Dermis microvascular lymphatic vessel endothelial cell (primary cell): ENCODE results near the gene FAM210B. TPM values are rescaled to one million over a fixed set of nuclear protein-coding genes. Genes with fewer than 3 reads are reported as not detected.
"Not testable (repeated sequence)": the region's sequence is repeated elsewhere in the genome, so short reads cannot be mapped to it uniquely, and the experiment has no call there.

Experiments
- DNase-seq, 2 donors: peaks; one replicate each; pipeline versions ENCODE4 v3.0.0 to v3.0.0-alpha.2; 2010; ENCODE audit warnings: low read depth in 2 of 2
- total RNA-seq: library from RNA; depleted of rRNA; stranded (reverse); fragments of >200 nt; gene quantifications from 2 replicates; pipeline ENCODE4 v1.2.1, GENCODE V29; 2014

Gene FAM210B, protein sequence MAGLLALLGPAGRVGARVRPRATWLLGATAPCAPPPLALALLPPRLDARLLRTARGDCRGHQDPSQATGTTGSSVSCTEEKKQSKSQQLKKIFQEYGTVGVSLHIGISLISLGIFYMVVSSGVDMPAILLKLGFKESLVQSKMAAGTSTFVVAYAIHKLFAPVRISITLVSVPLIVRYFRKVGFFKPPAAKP
- total RNA-seq: 24.1 and 29.6 TPM in 2 replicates

DNA sequence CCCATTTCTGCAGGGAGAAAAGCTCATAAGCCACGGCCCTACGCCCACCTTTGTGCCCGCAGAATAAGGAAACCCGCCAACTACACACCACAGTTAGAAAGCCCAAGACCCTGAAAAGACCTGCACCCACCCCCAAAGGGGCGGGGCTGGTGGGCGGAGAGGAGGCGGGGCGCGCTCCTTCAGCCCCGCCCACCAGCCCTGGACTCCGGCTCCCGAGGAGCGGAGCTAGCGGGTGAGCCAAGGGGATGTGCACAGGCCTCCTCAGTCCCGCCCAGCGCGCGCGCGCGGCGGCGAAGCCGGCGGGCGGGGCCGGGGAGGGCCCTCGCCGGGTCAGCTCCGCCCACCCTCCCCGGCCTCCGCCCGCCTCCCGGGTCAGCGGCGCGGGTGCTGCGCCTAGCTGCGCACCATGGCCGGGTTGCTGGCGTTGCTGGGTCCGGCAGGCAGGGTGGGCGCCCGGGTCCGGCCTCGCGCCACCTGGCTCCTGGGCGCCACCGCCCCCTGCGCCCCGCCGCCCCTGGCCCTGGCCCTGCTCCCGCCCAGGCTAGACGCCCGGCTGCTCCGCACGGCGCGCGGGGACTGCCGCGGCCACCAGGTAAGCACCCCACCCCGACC, at the start of gene FAM210B:
TSS of gene FAM210B (plus strand) at position 375 of the 612 bp plus-strand sequence. CDS start at position 407, 32 bp downstream.
- peak; percentile 59 to 89 for DNase-seq

DNA sequence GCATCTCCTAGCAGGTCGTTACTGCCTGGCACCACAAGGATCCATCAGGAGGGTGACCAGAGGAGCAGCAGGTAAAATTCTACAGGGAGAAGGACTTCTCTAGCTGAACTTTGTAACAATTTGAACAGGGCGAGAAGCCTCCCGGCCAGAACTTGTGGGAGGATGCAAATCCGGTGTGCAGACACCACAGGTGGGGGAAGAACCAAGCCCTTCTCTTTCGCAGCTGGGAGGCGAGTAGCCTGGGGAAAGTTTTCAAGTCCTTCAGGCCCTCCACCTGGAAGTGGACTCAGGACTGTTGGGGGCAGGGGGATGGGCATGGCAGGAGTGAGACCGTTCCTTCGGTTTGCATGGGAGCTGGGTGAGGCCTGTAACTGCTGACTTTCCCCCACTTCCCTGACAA, 42.7 kb upstream of the FAM210B start:
- DNase-seq: no peak

DNA sequence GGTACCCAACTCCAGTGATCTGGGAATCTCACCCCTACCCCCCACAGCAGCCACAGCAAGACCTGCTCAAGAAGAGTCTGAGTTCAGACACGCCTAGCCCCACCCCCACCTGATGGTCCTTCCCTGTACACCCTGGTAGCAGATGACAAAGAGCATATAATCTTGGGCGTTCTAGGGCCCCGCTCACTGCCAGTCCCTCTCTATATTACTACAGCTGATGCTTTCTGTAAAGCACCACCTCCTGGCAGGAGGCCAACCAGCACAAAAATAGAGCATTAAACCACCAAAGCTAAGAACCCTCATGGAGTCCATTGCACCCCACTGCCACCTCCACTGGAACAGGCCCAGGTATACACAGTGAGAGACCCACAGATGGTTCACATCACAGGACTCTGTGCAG, 42.3 kb upstream of the FAM210B start:
- DNase-seq: no peak

DNA sequence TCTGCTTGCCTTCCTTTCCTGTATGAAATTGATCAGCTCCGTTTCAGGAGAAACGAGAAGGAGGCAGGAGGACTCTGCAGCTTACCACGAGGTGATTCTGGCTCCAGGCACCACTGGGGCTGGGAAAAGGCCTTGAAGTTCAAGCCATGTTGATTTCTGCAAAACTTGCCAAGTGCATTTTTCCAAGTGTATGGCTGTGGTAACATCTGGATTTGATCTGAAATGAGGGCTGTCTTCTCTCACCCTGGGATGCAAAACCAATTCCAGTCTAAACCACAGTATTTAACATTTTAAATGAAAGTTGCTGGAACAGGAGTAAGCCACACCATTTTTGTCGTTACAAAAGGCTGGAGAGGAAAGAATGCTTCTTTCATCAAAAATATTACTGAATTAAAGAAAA, 36.1 kb upstream of the FAM210B start:
- DNase-seq: no peak

DNA sequence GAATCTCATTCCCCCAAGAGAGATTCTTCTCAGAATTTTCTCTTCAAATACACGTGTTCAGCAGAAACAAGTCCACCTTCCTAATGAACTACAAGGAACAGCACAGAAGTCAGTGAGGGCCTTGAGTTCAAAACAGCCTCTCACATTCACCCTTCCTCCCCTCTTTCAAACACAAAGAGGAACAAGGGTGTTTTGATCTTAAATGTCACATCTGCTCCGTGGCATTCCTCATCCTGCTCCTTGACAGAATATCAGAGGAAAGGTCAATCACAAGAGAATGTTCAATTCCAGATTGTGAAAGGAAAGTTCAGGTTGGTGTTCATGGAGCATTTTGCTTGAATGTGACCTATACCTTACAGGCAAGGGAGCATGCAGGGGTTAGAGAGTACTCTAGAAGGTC, 35.6 kb upstream of the FAM210B start:
- no peak for DNase-seq

DNA sequence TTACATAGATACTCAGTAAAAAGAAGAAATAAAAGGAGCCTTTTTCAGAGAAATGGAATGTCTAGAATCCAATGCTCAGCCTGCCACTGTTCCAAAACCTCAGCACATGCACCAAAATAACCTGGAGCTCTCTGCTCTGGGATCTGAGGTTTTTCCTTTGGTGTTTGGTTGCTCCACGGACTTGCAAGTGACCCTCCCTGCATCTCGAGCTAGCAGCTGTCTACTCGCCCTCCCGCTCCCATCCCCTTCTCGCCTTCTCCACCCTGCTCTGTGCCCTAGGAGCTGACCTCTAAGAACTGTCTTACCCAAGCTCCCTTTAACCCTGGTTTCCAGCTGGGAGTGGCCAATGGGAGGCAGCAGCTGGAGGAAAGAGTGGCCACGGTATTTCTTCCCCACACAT, 35.1 kb upstream of the FAM210B start:
- DNase-seq: no peak

DNA sequence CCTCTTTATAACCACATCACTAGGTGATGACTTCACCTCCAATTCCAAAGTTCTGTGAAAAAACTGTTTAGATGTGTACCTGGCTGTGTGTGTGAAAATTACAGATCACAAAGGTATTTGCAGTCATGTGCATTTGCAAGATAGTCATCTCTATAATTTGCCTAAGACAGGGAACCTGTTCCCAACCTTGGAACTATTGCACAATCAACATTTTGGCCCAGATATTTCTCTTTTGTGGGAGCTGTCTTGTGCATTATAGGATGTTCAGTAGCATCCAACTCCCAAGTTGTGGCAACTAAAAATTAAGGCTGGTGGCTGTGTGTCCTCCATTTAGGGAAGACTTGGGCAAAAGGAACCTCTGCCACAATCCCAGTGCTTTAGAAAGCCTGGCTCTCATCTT, 34.0 kb upstream of the FAM210B start:
- DNase-seq: no peak

DNA sequence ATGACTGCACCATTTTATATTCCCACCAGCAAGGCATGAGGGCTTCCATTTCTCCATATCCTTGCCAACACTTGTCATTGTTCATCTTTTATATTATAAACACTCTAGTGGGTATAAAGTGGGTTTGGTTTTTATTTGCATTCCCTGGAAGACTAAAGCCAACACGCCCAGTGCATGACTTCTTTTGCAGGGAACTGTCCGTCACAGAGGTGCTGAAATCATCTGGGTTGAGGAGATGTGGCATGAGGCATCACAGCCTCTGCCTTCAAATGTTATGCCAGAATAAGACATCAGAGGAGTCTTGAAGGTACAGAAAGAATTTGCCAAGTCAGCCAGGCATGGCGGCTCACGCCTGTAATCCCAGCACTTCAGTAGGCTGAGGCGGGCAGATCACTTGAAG, 29.9 kb upstream of the FAM210B start:
- DNase-seq: peak in 1 of 2 donors; percentile 10

DNA sequence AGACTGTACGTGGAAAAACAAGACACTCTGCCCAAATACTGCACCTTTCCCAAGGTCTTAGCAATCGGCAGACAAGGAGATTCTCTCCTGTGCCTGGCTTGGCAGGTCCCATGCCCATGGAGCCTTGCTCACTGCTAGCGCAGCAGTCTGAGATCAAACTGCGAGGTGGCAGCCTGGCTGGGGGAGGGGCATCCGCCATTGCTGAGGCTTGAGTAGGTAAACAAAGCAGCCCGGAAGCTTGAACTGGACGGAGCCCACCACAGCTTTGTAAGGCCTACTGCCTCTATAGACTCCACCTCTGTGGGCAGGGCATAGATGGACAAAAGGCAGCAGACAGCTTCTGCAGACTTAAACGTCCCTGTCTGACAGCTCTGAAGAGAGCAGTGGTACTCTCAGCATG, 22.1 kb upstream of the FAM210B start:
- DNase-seq: not testable (repeated sequence)

DNA sequence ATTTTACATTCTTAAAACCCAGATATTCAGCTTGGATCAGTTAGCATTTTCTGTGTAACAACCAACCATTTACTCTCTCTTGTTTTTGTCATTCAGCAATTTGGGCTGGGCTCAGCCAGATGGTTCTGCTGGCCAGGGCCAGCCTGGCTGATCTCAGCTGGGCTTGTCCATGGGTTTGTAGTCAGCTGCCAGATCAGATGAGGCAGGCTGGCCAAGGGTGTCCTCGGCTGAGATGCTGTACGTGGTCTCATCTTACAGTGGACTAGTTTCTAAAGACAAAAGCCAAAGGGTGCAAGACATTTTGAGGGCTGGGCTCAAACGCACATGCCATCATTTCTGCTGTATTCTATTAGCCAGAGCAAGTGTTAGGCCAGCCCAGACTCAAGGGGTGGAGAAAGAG, 16.0 kb upstream of the FAM210B start:
- no peak for DNase-seq

DNA sequence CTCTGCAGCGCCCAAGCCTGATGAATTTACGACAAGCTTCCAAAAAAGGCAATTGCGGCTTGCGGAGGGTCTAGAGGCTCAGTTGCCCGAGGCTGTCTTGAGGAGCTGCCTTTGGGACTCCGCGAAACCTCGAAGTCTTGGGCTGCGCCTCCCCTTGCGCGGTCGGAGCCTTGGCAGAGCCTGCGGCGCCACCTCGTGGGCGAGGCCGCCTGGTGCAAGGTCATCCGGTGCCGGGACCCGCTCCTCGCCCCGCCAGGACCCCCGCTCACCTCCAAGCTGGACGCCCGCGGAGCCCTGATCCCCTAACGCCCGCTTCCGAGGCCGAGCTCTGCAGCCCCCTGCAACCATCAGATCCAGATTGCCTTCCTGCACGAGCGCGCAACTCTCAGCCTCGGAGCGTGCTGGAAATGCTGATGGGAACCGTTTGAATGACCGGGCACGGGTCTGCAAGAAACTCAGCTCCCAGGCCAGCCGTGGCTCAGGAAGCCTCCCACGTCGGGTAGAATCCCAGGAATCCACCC, 14.9 kb upstream of the FAM210B start:
- peak in 1 of 2 donors; percentile 27 for DNase-seq

DNA sequence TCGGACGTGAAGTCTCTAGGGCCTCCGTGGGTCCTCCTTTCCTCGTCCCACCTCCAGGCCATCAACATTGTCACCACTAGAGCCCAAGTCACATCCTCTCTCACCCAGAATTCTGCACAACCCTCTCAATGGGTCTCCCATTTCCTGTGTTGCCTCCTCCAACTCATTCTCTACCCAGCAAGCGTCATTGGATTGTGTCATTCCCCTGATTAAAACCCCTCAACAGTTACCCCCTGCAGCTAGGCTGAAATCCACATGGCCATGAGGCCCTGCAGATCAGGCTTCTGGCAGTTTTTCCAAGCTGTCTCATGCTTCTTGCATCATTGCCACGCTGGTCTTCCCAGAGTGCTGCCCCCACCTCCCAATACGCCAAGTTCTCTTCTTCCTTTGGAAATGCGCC, 12.9 kb upstream of the FAM210B start:
- DNase-seq: no peak

DNA sequence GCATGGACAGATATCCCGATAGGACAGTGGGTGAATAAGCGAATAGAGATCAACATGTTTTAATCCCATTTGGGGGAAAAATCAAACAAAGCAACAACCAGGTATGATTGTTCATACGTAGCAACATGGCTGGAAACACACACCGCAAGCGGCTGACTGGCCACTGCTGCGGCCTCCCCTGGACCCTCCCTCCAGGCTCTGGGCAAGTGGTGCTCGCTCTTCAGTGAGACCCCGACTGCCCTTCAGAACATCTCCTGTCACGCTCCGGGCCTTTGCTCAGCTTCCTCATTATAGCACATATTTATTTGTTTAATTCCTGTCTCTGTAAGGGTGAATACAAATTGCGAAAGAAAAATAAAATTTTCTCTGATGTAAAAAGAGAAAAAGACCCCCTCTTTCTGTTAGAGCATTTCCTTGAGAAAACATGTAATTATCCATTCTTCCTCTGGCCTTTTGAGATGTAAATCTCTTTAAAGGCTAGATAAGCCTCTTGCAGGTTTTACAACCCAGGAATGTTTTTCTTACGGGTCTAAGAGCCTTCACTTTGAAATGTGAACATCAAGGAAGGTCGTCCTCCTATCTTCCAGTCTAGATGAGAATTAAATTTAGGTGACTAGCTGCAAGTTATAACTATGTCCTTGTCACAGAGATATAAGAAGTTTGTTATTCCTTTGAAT, 11.0 kb upstream of the FAM210B start:
- no peak for DNase-seq

DNA sequence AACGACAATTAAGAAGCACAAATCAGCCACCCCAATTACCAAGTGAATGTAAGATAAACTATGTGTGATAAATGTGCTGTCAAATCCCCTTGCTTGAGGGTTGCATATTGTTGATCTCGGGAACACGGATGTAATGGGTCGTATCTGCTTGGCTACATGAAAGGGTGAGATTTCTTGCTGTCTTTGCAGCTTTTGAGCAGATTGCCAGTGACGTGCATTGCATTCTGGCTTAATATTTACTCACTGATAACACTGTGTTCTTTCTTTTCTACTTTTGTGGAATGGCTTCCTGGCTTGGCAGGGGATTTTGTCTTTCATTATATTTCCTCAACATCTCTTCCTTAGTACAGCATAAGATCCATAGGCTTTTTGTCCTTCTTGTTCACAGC, 10.5 kb upstream of the FAM210B start:
- DNase-seq: no peak

DNA sequence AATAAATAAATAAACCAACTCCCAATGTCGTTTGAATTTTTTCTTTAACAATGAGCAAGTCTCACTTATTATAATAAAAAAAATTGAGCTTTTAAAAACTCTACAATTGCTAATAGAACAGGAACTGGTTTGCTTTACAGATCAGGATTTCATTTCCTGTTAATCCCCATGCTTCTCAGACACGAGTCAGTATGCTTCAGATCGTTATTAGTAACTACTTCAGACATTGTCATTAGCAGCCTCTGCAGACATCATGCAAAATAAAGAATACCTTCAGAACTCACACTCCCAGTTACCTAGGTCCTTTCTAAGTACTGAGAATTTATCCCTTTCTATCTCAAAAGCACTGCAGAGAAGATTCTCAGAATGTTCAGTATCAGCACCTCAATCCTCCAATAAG, 10.0 kb upstream of the FAM210B start:
- DNase-seq: no peak

DNA sequence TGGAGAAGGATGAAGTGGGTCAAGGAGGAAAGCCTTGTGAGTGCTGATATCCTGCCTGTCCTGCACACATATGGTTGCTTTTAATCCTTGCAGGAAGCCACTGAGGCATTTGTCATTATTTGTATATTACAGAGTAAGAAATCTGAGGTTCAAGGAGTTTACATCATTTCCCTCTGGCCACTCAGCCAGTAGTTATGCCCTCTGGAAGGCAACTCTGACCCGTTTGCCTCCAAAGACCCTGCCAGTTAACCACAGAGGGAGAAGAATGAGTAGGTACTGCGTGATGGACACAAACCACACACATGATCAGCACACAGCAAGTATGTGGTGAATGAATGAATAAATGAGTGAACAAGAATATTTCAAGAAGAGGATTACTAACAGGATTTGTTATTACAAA, 7.9 kb upstream of the FAM210B start:
- DNase-seq: no peak

DNA sequence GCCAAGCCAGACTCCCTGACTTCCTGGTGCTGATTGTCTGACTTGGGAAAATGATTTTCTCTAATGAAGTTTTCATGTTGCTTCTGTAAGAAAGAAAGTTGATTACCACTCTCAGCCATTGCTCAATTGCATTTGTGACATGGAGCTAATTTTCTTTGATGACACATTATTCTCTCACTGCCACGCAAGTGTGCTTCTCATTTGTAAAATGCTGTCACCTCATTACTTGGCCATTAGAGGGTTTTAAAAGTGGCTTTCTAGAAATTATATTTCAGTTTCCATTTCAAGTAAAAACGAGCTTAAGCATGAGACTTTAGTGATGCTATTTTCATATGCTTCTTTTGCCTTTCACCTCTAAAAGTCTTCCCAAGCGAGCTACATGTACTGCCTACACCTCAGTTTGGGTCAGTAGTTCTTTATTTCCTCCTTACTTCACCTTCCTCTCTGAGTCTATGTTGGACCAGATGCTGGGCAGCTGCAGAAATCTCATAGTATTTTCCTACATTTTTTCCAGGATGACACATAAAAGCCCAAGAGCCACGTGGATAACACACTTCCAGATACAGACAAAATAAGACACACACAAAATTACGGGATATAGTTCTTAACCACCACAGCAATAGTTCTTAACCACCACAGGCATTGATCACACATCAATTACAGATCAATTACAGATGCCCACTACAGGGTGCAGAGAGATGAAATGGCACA, 6.3 kb upstream of the FAM210B start:
- no peak for DNase-seq

DNA sequence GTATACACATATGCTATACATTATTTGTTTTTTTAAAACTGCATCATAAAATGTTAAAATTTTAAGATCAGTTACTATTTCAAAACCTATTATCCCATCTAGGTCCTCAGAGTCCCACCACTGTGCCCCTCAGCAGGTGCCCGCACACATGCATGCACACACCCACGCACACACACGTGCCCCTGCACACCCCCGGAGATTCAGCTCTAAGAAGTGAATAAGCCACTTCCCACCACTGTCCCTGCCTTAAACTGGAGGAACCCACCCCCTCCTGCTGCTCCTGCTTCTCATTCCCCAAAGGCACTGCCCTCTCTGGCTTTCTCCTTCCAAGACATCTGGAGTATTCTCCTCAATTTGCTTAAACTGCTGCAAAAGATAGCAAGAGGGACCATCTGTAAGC, 5.4 kb upstream of the FAM210B start:
- DNase-seq: no peak

DNA sequence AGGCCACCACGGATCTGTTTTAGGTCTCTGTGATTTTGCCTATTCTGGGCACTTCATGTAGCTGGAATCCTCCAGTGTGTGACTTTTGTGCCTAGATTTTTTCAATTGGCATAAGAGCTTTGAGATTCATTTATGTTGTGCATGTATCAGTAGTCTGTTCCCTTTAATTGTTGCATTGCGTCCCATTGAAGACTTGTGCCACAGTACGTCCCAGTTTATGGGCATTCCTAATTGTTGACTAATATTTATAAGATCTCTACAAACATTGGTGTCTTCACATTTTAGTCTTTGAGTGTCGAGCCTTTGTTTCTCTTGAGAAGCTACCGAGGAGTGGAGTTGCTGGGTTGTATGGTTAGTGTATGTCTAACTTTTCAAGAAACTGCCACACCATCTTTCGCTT, 704 bp upstream of the FAM210B start:
- DNase-seq: no peak

DNA sequence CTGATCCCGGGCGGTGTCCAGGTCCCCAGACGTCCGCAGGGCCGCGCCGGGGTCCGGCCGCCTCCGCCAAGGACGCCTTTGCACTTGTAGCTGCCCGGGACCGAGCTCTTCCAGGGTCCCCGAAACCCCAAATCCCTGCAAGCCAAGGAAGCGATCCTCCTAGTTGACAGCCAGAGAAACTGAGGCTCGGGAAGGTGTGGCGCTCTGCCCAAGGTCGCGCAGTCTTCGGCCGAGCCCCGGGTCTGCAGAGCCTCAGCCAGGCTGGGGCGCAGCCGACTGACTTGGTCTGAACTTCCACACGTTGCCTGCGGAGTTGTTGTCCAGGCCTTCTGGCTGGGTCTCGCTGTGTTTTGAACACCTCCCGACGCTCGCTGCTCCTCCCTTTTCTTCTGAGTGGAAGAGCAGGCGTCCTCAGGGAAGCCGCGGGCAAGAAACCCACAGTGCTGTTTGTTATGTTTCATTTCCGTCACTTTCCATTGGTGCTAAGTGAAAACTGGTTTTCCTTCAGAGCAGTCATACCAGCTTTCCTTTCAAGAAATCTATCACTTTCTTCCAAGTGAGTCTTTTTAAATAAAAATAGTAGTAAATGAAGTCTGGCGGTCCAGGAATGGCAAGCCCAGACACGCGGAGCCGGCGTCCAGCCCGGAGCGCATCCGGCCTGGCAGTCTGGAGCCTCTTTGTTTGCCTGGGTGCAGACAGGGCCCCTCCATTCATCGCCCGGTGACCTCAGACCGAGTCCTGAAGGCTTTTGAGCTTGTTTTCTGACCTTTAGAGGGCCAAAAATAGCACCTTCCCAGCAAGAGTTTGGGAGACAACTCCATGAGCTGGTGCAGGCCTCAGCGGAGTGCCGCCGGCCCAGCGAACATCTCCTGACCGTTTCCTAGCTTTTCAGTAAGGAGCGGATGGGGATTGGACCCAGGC, 698 bp downstream of the FAM210B start:
- peak in 1 of 2 donors; percentile 72 for DNase-seq
